SH-SY5Y (cell line): ENCODE measurements around the gene LOXL1.

ENCODE experiments used
- GATA2 ChIP-seq: IDR thresholded peaks from 2 replicates; pipeline ENCODE4 v1.6.1; 2011; ENCODE audit warnings: mild to moderate bottlenecking, low read depth, low read length
- GATA3 ChIP-seq: IDR thresholded peaks from 2 replicates; pipeline ENCODE4 v1.6.1; 2011; ENCODE audit warnings: low read depth, mild to moderate bottlenecking, low read length, moderate library complexity

DNA sequence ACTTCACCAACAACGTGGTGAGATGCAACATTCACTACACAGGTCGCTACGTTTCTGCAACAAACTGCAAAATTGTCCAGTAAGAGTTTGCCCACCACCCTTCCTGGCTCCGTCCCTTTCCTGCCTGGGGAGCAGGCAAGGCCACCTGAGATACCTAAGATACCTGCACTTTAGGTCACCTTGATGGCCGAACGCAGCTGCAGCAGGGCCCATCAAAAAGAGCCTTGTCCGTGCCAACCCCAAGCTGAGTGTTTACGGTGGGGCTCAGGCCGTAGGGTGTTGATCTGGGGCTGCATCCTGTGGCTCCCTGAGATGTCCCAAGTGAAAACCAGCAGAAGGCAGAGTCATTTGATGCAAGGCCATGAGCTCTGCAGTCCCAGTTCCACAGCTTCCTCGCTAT, 23.2 kb downstream of the LOXL1 start:
- no peak for TF ChIP-seq GATA2
- no peak for TF ChIP-seq GATA3
